ENCODE data around the gene CD33. TPM values are rescaled to one million over a fixed set of nuclear protein-coding genes. Genes with fewer than 3 reads are reported as not detected.

Gene CD33
- total RNA-seq, 1 experiment from 2014 or later: 0.35 TPM

- H2BK5ac ChIP-seq (ENCODE audit: insufficient read length, low read length): no peak overlapping the region
- H3K14ac ChIP-seq (ENCODE audit: insufficient read depth, low read length): no peak overlapping the region
- no peak overlapping the region for H3K23ac ChIP-seq (ENCODE audit: insufficient read length, low read depth, low read length)
- no peak for DNase-seq
- H3K9ac ChIP-seq (ENCODE audit: extremely low read depth, insufficient read length, low read length): no peak overlapping the region
- no peaks in the 10 kb centered on the region for H4K20me1 ChIP-seq (ENCODE audit: control insufficient read depth, insufficient read depth, insufficient read length)
- H4K5ac ChIP-seq (ENCODE audit: insufficient read length, low read depth, low read length): no peak overlapping the region
- WGBS (ENCODE audit: extremely low coverage, insufficient read length, low lambda C conversion rate): no CpG with 5 or more reads among the region's 9 CpGs
- no peaks in the 10 kb centered on the region for H3K79me2 ChIP-seq (ENCODE audit: insufficient read depth, low read length)
- no peak overlapping the region for H3K56ac ChIP-seq (ENCODE audit: insufficient read length, low read depth, low read length)
- no peaks in the 10 kb centered on the region for H3K4me1 Mint-ChIP-seq
- no peak overlapping the region for H4K91ac ChIP-seq (ENCODE audit: insufficient read length, low read depth, low read length)
- no peak for TF ChIP-seq CTCF (conservative IDR thresholded peaks at IDR 0.05)
- no peak overlapping the region for H2BK120ac ChIP-seq (ENCODE audit: low read depth, low read length, poor library complexity, severe bottlenecking)
- H3K27ac ChIP-seq (ENCODE audit: insufficient read length, low read depth, low read length): no peak overlapping the region
- no peak overlapping the region for H2BK15ac ChIP-seq (ENCODE audit: low read depth, low read length)
- no peak overlapping the region for H2BK20ac ChIP-seq (ENCODE audit: low read depth, low read length, poor library complexity, severe bottlenecking)
- H3K79me1 ChIP-seq (ENCODE audit: insufficient read depth, low read depth, low read length, poor library complexity, severe bottlenecking): no peaks in the 10 kb centered on the region
- H2AK5ac ChIP-seq (ENCODE audit: insufficient read length, low read length): no peak overlapping the region
- H3T11ph ChIP-seq (ENCODE audit: low read length): no peak overlapping the region
- H3K4ac ChIP-seq (ENCODE audit: low read depth, low read length): no peak overlapping the region
- no peaks in the 10 kb centered on the region for H3K9me3 ChIP-seq (ENCODE audit: control insufficient read depth, low read depth, low read length)
- H3K27me3 Mint-ChIP-seq (ENCODE audit: low read depth): peaks cover 17% of the 10 kb centered on the region
- H3K4me3 Mint-ChIP-seq: no peak overlapping the region
- H3K18ac ChIP-seq (ENCODE audit: insufficient read length, low read depth, low read length): no peak overlapping the region
- no peak overlapping the region for H2BK12ac ChIP-seq (ENCODE audit: insufficient read length, low read depth, low read length)
- H3K27ac Mint-ChIP-seq: no peak overlapping the region
- peaks cover 0 to 59% of the 10 kb centered on the region in 2 experiments; a peak in 2 of 5 replicates for H3K9me3 Mint-ChIP-seq
- H3K36me3 Mint-ChIP-seq (ENCODE audit: insufficient read depth in 1 of 3, low read depth in 3 of 3): no peaks in the 10 kb centered on the region; a peak in 1 of 7 replicates
- no peaks in the 10 kb centered on the region; the same call in 1 of the 2 replicates for H3K27me3 ChIP-seq (ENCODE audit: insufficient read depth, low read length)
- H4K8ac ChIP-seq (replicated peaks; ENCODE audit: insufficient read length, low read depth, low read length): no peak overlapping the region
- no peak overlapping the region for H3K4me2 ChIP-seq (ENCODE audit: insufficient read depth, insufficient read length, low read length)
- no peak overlapping the region for H2AFZ ChIP-seq (ENCODE audit: low read length)
- H3K4me1 ChIP-seq (ENCODE audit: insufficient read depth, low read length): no peaks in the 10 kb centered on the region
- H3K23me2 ChIP-seq (ENCODE audit: insufficient read length, low read depth, low read length, poor library complexity, severe bottlenecking): no peaks in the 10 kb centered on the region
Measured at GRCh38 chr19:51192689-51193088, 32.2 kb upstream of the CD33 start.

Data from H9 (cell line).